KMS-11 (cell line): ENCODE data around the gene ATP1A1.

Source experiments
- H2AFZ ChIP-seq: fragments of 200-600 bp; sonication (generic); 2 replicates; pipeline ENCODE4 v1.6.1; 2016; ENCODE audit warnings: antibody characterized with exemption, mixed run types, low read depth
- H3K27ac ChIP-seq: fragments of 200-600 bp; sonication (generic); 2 replicates; pipeline ENCODE4 v1.6.1; 2016; ENCODE audit warnings: mild to moderate bottlenecking, mixed run types
- H3K27me3 ChIP-seq: fragments of 200-600 bp; sonication (generic); 2 replicates; pipeline ENCODE4 v1.6.1; 2017; ENCODE audit warnings: mild to moderate bottlenecking, low read depth, mixed run types, moderate library complexity; ENCODE audit not compliant: insufficient read depth
- H3K36me3 ChIP-seq: fragments of 200-600 bp; sonication (generic); 2 replicates; pipeline ENCODE4 v1.6.1; 2017; ENCODE audit warnings: mild to moderate bottlenecking, mixed run types; ENCODE audit not compliant: insufficient read depth
- H3K4me1 ChIP-seq: fragments of 200-600 bp; sonication (generic); 2 replicates; pipeline ENCODE4 v1.6.1; 2016; ENCODE audit warnings: mild to moderate bottlenecking, low read depth, mixed run types; ENCODE audit not compliant: poor library complexity, severe bottlenecking
- H3K4me2 ChIP-seq: fragments of 200-600 bp; sonication (generic); 2 replicates; pipeline ENCODE4 v1.7.0; 2016; ENCODE audit warnings: mild to moderate bottlenecking, mixed run types
- H3K4me3 ChIP-seq: fragments of 200-600 bp; sonication (generic); IDR thresholded peaks from 2 replicates; pipeline ENCODE4 v1.6.1; 2017; ENCODE audit warnings: low read depth, low read length, mixed read lengths; ENCODE audit not compliant: insufficient read depth
- H3K79me2 ChIP-seq: fragments of 200-600 bp; sonication (generic); 2 replicates; pipeline ENCODE4 v1.6.1; 2016; ENCODE audit warnings: low read depth, mixed run types; ENCODE audit not compliant: insufficient read depth
- H3K9ac ChIP-seq: fragments of 200-600 bp; sonication (generic); 2 replicates; pipeline ENCODE4 v1.6.1; 2016; ENCODE audit warnings: mild to moderate bottlenecking, mixed run types
- H4K20me1 ChIP-seq: fragments of 200-600 bp; sonication (generic); 2 replicates; pipeline ENCODE4 v1.6.1; 2016; ENCODE audit warnings: mild to moderate bottlenecking, mixed run types; ENCODE audit not compliant: insufficient read depth
- TF ChIP-seq, protein P1 (sequence below): fragments of 200-600 bp; sonication (generic); conservative IDR thresholded peaks from 2 replicates; pipeline ENCODE4 v1.6.1; 2017; ENCODE audit warnings: low read depth, mild to moderate bottlenecking, antibody characterized with exemption, low read length, moderate library complexity, mixed read lengths

ATP1A1 gene

DNA sequence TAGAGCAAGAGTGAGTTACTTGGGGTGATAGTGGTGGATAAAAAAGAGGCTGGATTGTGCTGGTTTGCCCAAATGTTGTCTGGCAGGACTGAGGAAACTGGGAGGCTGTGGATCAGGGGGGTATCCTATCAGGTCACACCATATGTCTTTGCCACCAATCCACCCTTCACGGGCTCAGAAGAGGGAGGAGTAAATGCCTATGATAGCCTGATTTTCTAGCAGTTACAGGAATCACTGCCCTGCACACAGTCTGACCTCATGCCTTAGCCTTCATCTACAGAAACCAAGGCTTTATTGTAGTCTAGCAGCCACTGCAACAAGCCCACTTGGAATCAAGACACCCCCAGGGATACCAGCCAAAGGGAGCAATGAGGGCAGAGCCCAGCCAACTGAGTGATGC lies 51.8 kb downstream of the ATP1A1 start:
- H2AFZ ChIP-seq: no peak overlapping the region
- TF ChIP-seq, protein P1, sequence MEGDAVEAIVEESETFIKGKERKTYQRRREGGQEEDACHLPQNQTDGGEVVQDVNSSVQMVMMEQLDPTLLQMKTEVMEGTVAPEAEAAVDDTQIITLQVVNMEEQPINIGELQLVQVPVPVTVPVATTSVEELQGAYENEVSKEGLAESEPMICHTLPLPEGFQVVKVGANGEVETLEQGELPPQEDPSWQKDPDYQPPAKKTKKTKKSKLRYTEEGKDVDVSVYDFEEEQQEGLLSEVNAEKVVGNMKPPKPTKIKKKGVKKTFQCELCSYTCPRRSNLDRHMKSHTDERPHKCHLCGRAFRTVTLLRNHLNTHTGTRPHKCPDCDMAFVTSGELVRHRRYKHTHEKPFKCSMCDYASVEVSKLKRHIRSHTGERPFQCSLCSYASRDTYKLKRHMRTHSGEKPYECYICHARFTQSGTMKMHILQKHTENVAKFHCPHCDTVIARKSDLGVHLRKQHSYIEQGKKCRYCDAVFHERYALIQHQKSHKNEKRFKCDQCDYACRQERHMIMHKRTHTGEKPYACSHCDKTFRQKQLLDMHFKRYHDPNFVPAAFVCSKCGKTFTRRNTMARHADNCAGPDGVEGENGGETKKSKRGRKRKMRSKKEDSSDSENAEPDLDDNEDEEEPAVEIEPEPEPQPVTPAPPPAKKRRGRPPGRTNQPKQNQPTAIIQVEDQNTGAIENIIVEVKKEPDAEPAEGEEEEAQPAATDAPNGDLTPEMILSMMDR: no peak
- no peaks in the 10 kb centered on the region for H3K4me1 ChIP-seq
- no peak overlapping the region for H3K9ac ChIP-seq
- H3K4me2 ChIP-seq: no peak overlapping the region
- no peaks in the 10 kb centered on the region for H3K27me3 ChIP-seq
- H3K27ac ChIP-seq: no peak overlapping the region
- no peak overlapping the region for H3K4me3 ChIP-seq
- no peaks in the 10 kb centered on the region for H3K36me3 ChIP-seq
- no peaks in the 10 kb centered on the region for H3K79me2 ChIP-seq
- H4K20me1 ChIP-seq: no peaks in the 10 kb centered on the region

DNA sequence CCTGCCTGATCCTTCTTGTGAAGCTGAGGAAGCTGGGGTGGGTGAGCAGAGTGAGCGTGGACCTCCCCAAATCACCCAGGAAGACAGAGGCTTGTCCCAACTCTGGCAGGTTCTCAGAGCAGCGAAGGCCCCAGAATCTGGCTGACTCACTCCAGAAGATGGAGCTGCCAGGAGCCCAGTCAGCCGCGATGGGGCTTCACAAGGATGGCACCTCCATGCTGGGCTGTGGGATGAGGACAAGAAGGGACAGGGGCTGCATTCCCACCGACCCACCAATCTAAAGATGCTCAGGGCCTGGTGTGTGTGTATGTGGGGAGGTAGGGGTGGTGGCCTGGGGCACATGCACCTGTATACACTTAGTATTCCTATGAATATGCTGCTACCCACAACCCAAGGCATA lies 52.9 kb downstream of the ATP1A1 start:
- H3K27me3 ChIP-seq: no peaks in the 10 kb centered on the region
- no peak overlapping the region for H2AFZ ChIP-seq
- H3K4me3 ChIP-seq: no peak overlapping the region
- H3K36me3 ChIP-seq: no peaks in the 10 kb centered on the region
- no peaks in the 10 kb centered on the region for H3K79me2 ChIP-seq
- H4K20me1 ChIP-seq: no peaks in the 10 kb centered on the region
- TF ChIP-seq, protein P1: no peak
- no peaks in the 10 kb centered on the region for H3K4me1 ChIP-seq
- H3K9ac ChIP-seq: no peak overlapping the region
- H3K27ac ChIP-seq: no peak overlapping the region
- no peak overlapping the region for H3K4me2 ChIP-seq

DNA sequence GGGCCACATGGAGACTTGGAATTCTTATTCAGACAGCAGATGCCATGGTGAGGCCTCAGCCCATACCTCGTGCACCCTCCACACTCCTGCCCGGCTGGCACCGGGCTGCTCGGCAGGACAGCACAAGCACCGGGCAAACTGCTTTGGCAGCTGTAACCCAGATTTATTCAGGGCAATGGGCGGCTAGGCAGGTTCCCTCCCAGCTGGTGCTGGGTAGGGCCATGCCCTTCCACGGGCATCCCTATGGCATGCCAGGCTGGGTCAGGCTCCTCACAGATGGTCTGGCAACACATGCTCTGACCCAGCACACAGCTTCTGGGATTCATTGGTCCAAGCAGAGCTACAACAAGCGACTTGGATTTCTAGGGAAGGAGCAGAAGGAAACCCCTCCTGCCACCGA lies 53.4 kb downstream of the ATP1A1 start:
- TF ChIP-seq, protein P1: no peak
- Histone ChIP-seq H2AFZ (no peak overlapping the region), H3K4me1 (no peaks in the 10 kb centered on the region), H3K27ac (no peak overlapping the region), H3K4me3 (no peak overlapping the region), H3K9ac (no peak overlapping the region), H3K27me3 (no peaks in the 10 kb centered on the region), H3K4me2 (no peak overlapping the region), H4K20me1 (no peaks in the 10 kb centered on the region), H3K36me3 (no peaks in the 10 kb centered on the region), H3K79me2 (no peaks in the 10 kb centered on the region)

DNA sequence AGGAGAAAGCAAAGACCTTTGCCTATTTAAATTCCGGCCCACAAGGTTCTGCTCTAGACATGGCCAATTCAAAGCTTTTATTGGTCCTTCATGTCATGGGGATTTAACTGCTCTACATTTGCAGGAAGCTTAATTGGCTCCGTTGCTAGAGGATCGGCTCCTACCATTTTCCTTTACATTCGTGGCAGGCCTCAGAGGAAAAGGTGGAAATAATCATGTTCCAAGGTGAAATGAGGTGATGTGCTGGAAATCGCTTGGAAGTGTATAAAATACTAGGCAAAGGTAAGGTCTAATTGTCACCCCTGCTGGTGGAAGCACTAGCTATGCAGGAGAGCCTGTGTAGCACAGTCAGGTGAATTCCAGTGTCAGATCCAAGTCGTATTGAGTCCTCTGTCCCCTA lies 55.5 kb downstream of the ATP1A1 start:
- Histone ChIP-seq H3K4me2 (no peak overlapping the region), H4K20me1 (no peaks in the 10 kb centered on the region), H3K4me3 (no peak overlapping the region), H3K9ac (no peak overlapping the region), H3K4me1 (no peaks in the 10 kb centered on the region), H3K27ac (no peak overlapping the region), H3K79me2 (no peaks in the 10 kb centered on the region), H3K36me3 (no peaks in the 10 kb centered on the region), H2AFZ (no peak overlapping the region), H3K27me3 (no peaks in the 10 kb centered on the region)
- TF ChIP-seq, protein P1: no peak

DNA sequence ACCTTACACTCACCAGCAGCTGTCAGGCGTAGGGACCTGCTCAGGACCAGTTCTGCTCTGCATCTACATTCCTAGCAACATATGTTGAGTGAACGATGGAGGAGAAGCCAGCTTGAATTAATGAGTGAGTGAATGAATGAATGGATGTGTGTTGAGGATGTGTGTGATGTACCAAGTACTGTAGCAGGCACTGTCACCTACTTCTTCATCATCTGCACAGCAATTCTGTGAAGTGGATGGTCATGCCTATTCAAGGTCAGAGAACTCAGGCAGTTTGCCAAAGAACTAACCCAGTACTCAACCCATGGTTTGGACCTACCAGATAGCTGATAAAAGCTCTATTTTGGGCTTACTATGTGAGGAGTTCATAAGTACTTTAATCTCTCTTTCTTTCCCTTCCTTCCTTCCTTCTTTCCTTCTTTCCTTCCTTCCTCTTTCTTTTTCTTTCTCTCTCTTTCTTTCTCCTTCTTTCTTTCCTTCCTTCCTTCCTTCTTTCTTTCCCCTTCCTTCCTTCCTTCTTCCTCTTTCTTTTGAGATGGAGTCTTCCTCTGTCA lies 56.9 kb downstream of the ATP1A1 start:
- Histone ChIP-seq H3K4me2 (no peak overlapping the region), H3K36me3 (no peaks in the 10 kb centered on the region), H3K27me3 (no peaks in the 10 kb centered on the region), H3K4me3 (no peak overlapping the region), H3K79me2 (no peaks in the 10 kb centered on the region), H3K27ac (no peak overlapping the region), H4K20me1 (no peaks in the 10 kb centered on the region), H3K4me1 (no peaks in the 10 kb centered on the region), H3K9ac (no peak overlapping the region), H2AFZ (no peak overlapping the region)
- TF ChIP-seq, protein P1: no peak
